Measurements from ENCODE around the gene MYCBP.

DNA sequence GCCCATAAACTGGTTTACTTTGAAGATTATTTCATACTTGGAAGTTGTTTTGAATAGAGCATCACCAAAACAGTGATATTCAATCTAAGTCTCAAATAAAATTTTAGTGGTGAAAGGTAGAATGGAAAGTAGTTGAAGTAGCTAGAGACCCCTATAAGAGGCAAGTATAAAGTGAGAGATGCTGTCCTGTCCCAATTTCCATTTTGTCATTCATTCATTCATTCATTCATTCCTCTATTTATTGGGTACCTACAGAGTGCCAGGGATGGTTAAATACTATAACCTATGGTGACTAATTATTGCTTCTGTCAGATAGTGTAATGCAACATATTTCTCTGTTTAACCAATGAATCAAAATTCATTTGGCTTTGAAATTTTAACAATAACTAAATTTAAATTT is 46.3 kb downstream of the MYCBP start:
- TF ChIP-seq YY1 (IDR thresholded peaks at IDR 0.05; ENCODE audit: insufficient read depth, insufficient read length) = no peak
- TF ChIP-seq ZNF274 (IDR thresholded peaks at IDR 0.05; ENCODE audit: low read depth, low read length) = no peak
